ENCODE results near the gene DIRAS2. TPM values are rescaled to one million over a fixed set of nuclear protein-coding genes. Genes with fewer than 3 reads are reported as not detected.

DIRAS2 gene
- polyA plus RNA-seq, 1 donor (not counting 4 experiments of a cell fraction or from before 2014, with no cell fraction given): not detected

DNA sequence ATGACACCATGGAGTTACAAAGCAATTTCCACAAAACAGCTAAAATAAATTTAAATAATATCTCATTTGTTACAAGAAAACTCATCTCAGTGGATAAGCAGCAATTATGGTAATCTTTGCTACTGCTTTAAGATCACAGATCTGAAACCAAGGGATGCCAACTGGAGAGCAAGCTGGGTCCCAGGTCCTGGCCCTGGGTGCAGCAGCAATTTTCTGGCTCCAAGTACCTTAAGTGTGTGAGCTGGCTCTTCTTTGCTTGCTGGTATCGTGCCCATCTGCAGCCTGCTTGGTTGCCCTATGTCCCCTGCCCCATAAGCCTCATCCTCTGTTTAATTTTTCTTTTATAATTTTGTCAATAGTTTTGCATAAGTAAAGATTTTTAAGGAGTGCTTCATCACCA, 41.5 kb upstream of the DIRAS2 start:
- Histone ChIP-seq H3K36me3 (ENCODE audit: control insufficient read depth in 2 of 2, extremely low read depth in 1 of 2, insufficient read depth in 2 of 2, low read length in 2 of 2) (no peaks in the 10 kb centered on the region), H3K9ac (ENCODE audit: control insufficient read depth, extremely low read depth, insufficient read depth, low read length) (no peak overlapping the region), H3K4me3 (ENCODE audit: control insufficient read depth in 2 of 3, extremely low read depth in 1 of 3, insufficient read depth in 2 of 3, low read depth in 1 of 3, low read length in 3 of 3) (no peak overlapping the region), H2AFZ (ENCODE audit: control insufficient read depth, low read length) (no peak overlapping the region), H3K27me3 (ENCODE audit: control insufficient read depth, extremely low read depth, insufficient read depth, low read length) (no peaks in the 10 kb centered on the region), H3K9me1 (ENCODE audit: control insufficient read depth, extremely low read depth, insufficient read depth, low read length) (no peaks in the 10 kb centered on the region), H3K4me1 (ENCODE audit: control insufficient read depth, extremely low read depth, insufficient read depth, low read length) (no peaks in the 10 kb centered on the region), H4K20me1 (ENCODE audit: control insufficient read depth, extremely low read depth, insufficient read depth, low read length) (no peaks in the 10 kb centered on the region), H3K79me2 (ENCODE audit: control insufficient read depth, insufficient read depth, low read length) (no peaks in the 10 kb centered on the region), H3K4me2 (ENCODE audit: control insufficient read depth, extremely low read depth, insufficient read depth, low read depth, low read length) (no peak overlapping the region), H3K27ac (ENCODE audit: control insufficient read depth, insufficient read depth, low read length) (no peak overlapping the region), H3K9me3 (ENCODE audit: control insufficient read depth, low read depth, low read length) (no peaks in the 10 kb centered on the region)
- dilution Hi-C loops (cut with MboI; ENCODE audit: extremely low pct_ligation_motif_present, low sequenced_read_pairs): no loop called here
- TF ChIP-seq EZH2 (IDR thresholded peaks at IDR 0.05; ENCODE audit: low read length): no peak
- TF ChIP-seq, protein P1, sequence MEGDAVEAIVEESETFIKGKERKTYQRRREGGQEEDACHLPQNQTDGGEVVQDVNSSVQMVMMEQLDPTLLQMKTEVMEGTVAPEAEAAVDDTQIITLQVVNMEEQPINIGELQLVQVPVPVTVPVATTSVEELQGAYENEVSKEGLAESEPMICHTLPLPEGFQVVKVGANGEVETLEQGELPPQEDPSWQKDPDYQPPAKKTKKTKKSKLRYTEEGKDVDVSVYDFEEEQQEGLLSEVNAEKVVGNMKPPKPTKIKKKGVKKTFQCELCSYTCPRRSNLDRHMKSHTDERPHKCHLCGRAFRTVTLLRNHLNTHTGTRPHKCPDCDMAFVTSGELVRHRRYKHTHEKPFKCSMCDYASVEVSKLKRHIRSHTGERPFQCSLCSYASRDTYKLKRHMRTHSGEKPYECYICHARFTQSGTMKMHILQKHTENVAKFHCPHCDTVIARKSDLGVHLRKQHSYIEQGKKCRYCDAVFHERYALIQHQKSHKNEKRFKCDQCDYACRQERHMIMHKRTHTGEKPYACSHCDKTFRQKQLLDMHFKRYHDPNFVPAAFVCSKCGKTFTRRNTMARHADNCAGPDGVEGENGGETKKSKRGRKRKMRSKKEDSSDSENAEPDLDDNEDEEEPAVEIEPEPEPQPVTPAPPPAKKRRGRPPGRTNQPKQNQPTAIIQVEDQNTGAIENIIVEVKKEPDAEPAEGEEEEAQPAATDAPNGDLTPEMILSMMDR (optimal IDR thresholded peaks at IDR 0.05 in 1 of 3, IDR thresholded peaks at IDR 0.05 in 1 of 3, conservative IDR thresholded peaks at IDR 0.05 in 1 of 3; ENCODE audit: extremely low read depth in 1 of 3, insufficient read depth in 2 of 3, low read length in 3 of 3): no peak
- no peak for FAIRE-seq
- no peak for DNase-seq (ENCODE audit: low read depth, low spot score)

DNA sequence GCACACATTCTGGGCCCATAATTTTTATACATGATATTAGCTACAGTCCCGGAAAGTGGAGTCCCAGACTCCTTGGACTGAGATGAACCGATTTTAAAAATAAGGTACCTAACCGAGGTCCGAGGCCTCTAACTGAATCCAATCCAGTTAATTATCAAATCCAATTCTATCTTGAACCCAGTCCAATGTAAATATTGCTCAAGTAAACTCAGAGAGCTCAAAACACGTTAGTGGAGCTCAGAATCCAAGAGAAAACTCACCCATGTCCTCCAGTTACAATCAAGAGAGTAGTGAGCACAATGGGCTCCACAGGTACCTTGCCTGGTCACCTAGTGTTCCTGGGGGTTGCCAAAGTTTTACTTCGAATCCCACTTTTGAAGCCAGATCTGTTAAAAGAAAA, 37.9 kb upstream of the DIRAS2 start:
- Histone ChIP-seq H3K4me1 (ENCODE audit: control insufficient read depth, extremely low read depth, insufficient read depth, low read length) (no peaks in the 10 kb centered on the region), H3K27ac (ENCODE audit: control insufficient read depth, insufficient read depth, low read length) (no peak overlapping the region), H3K9ac (ENCODE audit: control insufficient read depth, extremely low read depth, insufficient read depth, low read length) (no peak overlapping the region), H3K79me2 (ENCODE audit: control insufficient read depth, insufficient read depth, low read length) (no peaks in the 10 kb centered on the region), H3K9me3 (ENCODE audit: control insufficient read depth, low read depth, low read length) (no peaks in the 10 kb centered on the region), H3K27me3 (ENCODE audit: control insufficient read depth, extremely low read depth, insufficient read depth, low read length) (no peaks in the 10 kb centered on the region), H4K20me1 (ENCODE audit: control insufficient read depth, extremely low read depth, insufficient read depth, low read length) (no peaks in the 10 kb centered on the region), H2AFZ (ENCODE audit: control insufficient read depth, low read length) (no peak overlapping the region), H3K4me3 (ENCODE audit: control insufficient read depth in 2 of 3, extremely low read depth in 1 of 3, insufficient read depth in 2 of 3, low read depth in 1 of 3, low read length in 3 of 3) (no peak overlapping the region), H3K9me1 (ENCODE audit: control insufficient read depth, extremely low read depth, insufficient read depth, low read length) (no peaks in the 10 kb centered on the region), H3K4me2 (ENCODE audit: control insufficient read depth, extremely low read depth, insufficient read depth, low read depth, low read length) (no peak overlapping the region), H3K36me3 (ENCODE audit: control insufficient read depth in 2 of 2, extremely low read depth in 1 of 2, insufficient read depth in 2 of 2, low read length in 2 of 2) (no peaks in the 10 kb centered on the region)
- DNase-seq (ENCODE audit: low read depth, low spot score) (no peak), FAIRE-seq (no peak)
- dilution Hi-C loops (cut with MboI; ENCODE audit: extremely low pct_ligation_motif_present, low sequenced_read_pairs): no loop called here
- TF ChIP-seq, protein P1 (optimal IDR thresholded peaks at IDR 0.05 in 1 of 3, IDR thresholded peaks at IDR 0.05 in 1 of 3, conservative IDR thresholded peaks at IDR 0.05 in 1 of 3; ENCODE audit: extremely low read depth in 1 of 3, insufficient read depth in 2 of 3, low read length in 3 of 3): no peak
- no peak for TF ChIP-seq EZH2 (IDR thresholded peaks at IDR 0.05; ENCODE audit: low read length)

Data from keratinocyte (primary cell).